Pulmonary artery endothelial cell (primary cell): ENCODE measurements around the gene PIEZO1. TPM values are rescaled to one million over a fixed set of nuclear protein-coding genes. Genes with fewer than 3 reads are reported as not detected.
A peak's percentile ranks its signal among the peaks of the same experiment; 100 is the strongest.

Experiments
- DNase-seq: peaks from one replicate; pipeline ENCODE4 v3.0.0-alpha.2; 2011; ENCODE audit warnings: low read depth, low spot score
- total RNA-seq: library from RNA; depleted of rRNA; stranded (reverse); fragments of >200 nt; gene quantifications from 2 replicates; pipeline ENCODE4 v1.2.3, GENCODE V29; 2014

PIEZO1 gene
- total RNA-seq, 1 donor from 2014 or later, result 254 TPM

DNA sequence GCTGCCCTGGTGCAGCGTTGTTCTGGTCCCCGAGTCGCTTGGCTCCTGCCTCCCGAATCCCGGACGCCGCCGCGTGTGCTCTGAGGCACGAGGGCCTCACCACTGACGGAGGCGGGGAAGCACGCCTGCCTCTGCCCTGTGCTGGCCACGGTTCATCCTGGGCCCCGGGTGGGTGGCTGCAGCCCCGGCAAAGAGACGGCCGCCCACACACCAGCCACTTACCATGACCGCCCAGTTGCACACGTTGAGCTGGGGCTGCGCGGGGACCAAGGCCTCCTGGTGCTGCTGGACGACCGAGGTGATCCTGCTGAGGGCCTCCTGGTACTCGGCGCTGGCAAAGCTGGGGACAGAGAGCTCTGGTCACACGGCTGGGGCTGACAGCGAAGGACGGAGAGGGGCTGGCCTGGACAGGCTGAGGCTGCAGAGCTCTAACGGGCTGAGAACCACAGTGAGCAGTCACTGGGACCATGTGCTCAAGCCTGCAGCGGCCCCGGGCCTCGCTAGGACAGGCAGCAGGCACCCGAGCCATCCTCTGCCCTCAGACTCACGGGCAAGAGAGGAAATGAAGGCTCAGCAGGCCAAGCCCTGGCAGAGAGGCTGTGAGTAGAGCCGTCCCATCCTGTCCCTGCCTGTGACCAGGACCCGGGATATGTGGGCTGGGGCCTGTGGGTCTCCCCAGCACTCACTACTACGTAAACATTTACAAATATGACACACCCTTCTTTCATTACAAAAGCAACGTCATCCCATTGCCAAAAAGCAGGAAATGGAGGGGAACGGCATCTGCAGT is 33.0 kb upstream of the PIEZO1 start:
- no peak for DNase-seq

DNA sequence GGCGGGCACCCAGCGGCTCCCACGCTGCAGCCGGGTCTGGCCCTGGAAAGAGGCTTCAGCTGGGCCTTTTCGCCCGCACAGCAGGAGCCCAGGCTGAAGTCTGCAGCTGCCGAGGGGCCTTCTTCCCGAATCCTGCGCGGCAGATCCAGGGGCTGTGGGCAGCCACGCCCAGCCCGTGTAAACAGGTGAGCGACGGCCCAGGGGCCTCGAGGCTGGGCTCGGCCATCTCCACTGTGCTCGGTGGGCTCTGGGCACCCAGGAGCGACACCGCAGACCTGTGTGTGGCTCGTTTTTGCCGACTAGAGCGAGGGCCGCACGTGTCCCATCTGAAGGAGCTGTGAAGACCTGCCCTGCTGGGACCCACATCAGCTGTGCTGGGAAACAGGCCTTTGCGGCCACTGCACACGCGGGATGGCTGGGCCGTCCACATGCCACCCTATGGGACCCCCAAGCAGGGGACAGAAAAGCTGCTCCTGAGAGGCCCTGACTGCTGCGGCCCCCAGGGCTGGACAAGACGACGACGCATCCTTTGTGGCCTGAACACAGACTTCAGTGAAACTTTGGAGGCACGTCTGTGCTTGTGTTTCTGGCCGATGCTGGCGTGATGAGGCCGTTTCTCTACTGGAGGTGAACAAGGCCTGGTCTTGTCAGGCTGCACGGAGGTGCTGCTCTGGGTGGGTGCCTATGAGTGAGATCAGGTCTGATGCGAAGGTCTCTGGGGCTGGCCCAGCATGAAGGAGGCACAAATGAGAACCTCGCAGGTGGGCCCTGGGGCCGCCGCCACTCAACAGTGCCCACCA is 31.9 kb upstream of the PIEZO1 start:
- no peak for DNase-seq

DNA sequence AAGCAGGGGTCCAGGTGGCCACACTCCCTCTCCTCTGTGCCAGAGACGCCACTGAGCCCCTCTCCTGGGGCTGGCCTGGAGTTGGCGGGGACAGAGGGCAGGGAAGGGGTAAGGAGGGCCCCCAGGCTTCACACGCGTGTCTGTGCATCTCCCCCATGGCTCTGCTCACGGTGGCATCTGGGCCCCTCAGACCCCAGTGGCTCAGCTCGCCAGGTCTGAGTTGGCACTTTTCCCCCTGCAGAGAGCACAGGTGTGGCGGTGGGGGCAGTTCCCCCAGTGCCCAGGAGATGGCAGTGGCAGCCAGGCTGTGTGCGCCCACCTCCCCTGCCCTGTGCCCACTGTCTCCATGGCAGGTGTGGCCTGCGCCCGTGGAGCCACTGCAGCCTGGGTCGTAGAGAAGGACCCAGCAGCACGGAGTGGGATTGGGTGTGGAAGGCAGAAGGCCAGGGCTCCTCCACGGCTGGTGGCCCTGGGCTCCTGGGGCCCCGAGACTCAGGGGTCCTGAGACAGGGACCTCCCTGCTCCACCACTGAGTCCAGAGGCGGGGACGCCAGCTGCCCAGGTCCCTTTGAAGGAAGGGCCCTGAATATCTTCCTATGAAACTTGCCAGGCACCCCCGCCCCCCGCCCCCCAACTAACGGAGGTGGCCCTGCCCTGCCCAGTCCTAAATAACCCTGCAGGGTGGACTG is 31.0 kb upstream of the PIEZO1 start:
- DNase-seq, result no peak

DNA sequence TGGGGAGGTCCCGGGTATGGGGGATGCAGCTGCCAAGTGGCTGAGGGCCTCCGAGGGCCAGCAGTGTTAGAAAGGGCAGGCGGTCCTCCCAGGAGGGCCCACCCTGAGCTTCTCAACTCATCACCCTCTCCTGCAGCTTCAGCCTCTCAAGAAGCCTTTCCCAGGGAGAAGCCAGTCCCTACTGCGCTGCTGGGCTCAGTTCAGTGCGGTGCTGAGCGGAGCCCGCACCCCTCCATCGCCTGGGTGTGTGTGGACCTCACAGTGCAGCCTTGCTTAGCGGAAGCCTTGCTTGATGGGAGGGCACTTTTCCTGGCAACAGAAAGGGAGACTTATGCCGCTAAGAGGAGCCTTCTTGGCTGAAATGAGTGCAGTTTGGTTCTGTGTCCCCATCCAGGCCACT is 30.2 kb upstream of the PIEZO1 start:
- DNase-seq, result no peak

DNA sequence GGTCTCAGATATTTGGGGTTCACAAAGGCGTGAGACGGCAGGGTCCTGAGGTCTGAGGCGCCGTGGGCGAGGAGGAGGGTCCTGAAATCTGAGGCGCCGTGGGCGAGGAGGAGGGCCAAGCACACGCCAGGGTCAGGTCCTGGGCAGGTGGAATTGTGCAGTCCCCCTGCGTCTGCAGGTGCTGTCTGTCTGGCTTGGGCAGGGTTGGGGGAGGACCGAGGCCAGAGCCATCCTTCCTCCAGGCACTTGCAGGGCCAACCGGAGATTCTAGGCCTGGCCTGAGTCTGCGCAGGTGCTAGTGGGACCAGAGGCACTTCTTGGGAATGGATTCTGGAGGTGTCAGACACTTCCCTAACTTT is 29.1 kb upstream of the PIEZO1 start:
- DNase-seq, result no peak

DNA sequence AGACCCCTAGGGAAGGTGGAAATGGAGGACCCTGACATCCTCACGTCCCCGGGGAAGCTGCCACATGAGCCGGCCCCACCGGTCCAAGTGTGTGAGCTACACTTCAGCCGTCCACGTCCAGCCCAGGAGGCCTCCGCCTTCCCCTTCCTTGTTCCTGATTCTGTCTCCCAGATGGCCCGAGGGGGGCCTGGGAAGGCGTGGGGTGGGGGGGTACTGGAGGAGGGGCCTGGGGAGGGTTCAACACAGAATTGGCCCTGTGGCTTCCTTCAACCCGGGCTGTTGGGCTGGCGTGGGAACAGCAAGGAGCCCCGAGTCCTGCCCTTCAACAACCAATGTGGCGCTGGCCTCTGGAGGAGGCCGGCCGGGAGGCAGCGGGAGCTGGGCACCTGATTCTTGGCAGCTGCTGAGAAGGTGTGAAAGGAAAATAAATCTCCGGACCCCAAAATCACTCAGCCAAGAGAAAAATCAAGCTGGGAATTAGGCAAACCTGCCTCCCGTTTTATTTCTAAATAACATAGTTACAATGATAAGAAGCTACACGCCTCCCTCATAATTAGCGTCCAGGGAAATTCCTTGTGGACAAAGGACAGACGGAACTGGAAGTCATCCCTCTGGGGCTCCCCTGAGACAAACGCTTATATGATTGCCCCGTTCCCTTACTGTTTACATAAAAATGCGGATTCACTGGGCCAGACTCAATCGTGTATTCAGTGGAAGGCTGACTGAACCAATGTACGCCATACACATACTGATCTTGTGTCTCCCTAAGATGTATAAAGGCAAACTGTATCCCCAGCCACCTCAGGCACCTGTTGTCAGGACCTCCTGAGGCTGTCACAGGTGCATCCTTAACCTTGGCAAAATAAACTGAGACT is 28.5 kb upstream of the PIEZO1 start:
- no peak for DNase-seq

DNA sequence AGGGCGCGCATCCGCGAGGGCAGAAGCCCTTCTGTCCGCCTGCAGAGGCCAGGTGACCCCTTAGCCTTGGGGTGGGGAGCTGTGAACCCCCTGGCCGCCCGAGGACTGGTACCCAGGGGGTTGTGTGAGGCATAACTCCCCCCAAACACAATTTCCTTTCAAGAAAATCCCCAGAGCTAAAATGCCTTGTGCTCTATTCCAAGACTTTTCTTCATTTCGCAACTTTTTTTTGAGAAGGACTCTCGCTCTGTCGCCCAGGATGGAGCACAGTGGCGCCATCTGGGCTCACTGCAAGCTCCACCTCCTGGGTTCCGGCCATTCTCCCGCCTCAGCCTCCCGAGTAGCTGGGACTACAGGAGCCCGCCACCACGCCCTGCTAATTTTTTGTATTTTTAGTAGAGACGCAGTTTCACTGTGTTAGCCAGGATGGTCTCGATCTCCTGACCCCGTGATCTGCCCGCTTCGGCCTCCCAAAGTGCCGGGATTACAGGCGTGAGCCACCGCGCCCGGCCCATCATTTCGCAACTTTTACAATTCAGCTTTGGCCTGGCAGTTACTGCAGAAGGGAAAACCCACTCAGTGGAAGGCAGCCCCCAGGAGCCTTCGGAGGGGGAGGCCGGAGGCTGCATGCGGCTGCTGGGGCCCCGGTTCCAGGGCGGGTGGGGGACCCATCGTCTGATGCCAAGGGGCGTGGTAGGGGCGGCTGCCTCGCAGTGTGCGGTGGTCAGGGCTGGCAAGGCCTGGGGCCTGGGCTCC is 27.7 kb upstream of the PIEZO1 start:
- DNase-seq, result no peak

DNA sequence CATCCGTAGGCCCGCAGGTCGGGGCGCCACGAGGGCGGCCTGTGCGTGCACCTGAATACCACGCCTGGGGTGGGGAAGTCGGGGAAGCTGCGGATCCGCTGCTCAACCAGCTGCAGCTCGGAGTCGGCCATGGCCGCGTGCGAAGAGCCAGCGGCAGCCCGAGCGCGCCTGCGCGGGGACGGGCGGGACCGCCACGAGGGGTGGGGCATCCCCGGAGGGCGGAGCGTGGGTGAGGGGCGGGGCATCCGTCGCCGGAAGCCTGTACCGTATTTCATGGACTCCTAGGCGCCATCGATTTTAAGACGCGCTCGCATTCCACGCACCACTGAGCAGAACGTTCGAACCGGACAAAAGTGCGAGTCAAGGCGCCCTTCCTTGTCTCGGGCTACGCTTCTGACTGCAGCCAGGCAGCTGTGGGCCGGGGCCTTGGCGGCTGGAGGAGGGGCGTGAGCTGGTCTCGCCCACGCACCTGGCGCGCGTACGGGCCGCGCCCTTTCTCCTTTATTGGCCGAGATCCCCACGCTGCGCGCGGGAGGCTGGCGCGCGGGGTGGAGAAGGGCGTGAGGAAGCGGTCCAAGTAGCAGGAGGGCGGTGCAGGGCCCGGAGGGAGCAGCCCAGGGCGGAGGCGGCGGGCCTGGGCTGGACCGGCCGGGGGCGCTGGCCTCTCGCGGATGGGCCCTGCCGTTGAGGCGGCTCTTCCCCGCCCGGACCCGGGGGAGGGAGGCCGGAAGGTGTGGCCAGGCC is 26.9 kb upstream of the PIEZO1 start, which contains the start of gene APRT:
TSS of gene APRT (minus strand) at position 160 of the 744 bp plus-strand sequence. CDS start at position 131, 29 bp downstream.
- DNase-seq, result peak; percentile 67

DNA sequence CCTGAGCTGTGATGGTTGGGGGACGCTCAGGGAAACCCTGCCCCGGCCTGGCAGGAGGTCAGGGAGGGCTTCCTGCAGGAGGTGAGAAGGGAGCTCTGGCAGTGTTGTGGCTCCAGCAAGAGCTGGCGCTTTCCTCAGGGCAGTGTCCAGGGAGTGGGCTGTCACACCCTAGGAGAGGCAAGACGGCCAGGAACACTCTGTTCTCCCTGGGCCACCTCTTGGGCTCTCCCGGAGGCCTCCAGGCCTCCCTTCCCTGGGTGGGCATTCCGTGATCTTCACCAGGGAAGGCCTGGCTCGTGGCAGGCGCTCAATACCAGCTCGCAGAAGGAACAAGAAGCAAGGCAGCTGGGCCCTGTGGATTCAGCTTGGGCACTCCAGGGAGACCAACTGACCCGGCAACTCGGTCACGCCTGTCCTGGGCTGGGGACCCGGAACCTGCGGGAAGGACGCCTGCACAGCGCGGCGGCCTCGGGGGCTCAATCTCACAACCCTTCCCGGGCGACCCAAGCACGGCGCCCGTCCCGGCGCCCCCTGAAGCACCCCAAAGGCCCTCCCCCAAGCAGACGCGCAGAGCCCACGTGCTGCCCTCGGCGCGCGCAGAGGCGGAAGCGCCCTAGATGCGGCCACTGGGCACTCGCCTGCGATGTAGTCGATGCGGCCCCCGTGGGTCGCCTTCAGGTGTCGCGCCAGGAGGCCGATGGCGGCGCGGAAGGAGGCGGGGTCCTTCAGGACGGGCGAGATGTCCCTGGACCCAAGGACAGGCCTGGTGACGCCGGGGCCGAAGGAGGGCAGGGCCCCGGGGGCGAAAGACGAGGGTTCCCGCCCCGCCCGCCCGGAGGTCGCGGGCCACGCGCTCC is 26.1 kb upstream of the PIEZO1 start:
- DNase-seq, result no peak

DNA sequence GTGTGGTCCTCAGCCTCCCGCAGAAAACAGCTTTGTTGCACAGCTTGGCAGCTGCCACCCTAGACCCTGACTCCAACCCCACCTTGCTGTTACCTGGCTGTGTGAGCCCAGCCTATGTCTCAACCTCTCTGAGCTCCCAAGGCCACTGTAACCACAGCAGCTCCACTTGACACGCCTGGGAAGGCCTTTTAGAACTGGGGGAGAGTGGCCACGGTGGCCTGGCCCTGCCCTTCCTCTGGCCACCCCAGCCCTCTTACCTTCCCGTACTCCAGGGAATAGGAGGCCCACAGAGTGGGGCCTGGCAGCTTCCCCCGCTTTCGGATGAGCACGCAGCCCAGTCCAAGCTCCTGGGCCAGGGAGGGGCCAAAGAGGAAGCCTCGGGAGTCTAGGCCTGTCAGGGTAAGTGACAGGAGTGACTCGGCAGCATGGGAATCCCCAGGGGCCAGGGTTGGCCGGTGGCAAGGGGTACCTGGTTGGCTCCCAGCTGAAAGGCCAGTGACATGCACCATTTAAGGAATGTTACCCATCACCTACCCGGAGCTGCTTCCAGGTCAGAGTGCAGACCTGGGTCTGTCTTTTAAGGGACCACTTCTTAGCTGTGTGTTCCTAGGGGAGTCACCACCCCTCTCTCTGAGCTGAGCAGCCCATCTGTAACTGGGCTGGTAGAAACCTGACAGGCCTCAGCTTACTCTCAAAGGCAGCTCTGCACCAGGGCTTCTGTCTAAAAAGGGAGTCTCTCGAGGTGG is 25.3 kb upstream of the PIEZO1 start:
- no peak for DNase-seq

DNA sequence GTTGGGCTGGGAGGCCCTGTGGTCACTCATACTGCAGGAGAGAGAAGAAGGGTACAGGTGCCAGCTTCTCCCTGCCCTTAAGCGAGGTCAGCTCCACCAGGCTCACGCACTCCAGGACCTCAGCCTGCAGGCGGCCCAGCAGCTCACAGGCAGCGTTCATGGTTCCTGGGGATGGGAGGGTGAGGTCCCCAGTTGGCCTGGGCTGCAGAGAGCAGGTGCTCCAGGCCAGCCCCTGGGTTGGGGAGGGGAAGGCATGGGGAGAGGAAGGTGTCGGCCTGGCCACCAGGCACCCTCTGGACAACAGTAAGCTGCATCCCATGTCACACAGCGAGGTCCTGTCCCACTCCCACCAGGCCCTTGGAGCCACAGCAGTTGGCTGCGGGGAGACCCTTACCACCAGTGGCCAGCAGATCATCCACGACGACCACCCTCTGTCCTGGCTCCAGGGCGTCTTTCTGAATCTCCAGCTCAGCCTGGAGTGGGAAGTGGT is 24.7 kb upstream of the PIEZO1 start:
- DNase-seq, result no peak

DNA sequence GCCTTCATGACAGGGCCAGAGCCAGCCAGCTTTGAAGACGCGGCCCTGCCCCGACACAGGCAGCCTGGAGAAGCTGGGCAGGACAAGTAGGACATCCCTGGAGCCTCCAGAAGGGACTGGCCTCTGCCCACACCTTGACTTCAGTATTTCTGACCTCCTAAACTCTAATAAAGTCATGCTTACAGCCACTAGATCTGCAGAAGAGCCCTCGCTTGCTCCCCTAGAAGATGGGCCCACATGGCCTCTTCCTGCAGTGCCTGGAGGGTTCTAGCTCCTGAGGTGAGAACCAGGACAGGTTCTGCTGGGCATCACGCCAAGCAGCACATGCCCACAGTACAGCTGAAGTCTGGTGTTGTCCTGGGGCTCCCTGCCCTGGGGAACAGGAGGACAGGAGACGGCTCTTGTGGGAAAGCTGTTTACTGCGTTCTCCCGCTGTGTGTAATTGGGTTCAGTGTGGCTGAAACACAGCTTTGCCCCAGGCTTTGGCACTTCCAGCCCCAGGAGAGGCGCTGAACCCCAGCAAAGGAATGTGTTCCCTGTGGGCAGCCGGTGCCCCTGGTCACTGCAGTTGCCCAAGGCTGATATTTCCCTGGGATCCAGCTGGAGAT is 24.2 kb upstream of the PIEZO1 start:
- no peak for DNase-seq

DNA sequence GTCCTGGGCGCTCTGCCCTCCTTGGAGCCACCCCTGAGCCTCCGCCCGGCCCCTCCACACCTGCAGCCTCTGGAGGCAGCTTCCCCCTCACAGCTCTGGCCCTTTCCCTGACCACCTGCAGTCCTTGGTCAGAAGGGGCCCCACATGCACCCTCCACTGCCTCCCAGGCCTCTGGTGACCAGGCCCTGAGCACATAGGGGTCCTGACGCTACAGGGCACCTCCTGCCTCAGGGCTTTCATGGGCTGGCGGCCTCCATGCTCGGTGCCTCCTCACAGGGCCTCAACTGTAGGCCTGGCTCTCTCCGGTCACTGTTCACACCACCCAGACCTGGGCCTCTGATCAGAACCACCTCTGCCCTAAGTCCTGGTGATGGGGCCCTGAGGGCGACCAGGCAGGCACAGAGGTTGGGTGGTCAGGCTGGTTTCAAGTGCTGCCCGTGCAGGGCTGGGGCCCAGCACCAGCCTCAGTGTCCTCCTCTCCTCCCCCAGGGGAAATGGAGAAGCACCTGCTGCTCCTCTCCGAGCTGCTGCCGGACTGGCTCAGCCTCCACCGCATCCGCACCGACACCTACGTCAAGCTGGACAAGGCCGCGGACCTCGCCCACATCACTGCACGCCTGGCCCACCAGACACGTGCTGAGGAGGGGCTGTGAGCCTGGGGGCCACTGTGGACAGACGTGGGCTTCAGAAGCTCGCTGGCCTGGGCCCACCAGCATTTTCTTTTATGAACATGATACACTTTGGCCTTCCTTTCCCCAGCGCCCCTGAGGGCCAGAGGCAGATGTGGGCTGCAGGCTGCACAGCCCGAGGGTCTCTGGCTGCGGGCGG is 22.8 kb upstream of the PIEZO1 start:
- no peak for DNase-seq

DNA sequence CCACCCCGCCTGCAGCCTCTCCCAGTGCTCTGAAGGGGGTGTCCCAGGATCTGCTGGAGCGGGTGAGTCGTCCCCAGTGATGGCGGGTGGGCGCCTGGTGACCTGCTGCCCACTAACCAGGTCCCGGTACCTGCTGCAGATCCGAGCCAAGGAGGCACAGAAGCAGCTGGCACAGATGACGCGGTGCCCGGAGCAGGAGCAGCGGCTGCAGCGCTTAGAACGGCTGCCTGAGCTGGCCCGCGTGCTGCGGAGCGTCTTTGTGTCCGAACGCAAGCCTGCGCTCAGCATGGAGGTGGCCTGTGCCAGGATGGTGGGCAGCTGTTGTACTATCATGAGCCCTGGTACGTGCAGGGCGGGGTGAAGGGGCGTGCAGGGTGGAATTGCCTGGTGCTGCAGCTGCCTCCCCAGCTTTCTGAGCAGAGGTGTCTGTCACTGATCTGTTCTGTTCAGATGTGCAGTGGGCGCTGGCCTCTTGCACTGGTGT is 22.2 kb upstream of the PIEZO1 start:
- DNase-seq, result no peak

DNA sequence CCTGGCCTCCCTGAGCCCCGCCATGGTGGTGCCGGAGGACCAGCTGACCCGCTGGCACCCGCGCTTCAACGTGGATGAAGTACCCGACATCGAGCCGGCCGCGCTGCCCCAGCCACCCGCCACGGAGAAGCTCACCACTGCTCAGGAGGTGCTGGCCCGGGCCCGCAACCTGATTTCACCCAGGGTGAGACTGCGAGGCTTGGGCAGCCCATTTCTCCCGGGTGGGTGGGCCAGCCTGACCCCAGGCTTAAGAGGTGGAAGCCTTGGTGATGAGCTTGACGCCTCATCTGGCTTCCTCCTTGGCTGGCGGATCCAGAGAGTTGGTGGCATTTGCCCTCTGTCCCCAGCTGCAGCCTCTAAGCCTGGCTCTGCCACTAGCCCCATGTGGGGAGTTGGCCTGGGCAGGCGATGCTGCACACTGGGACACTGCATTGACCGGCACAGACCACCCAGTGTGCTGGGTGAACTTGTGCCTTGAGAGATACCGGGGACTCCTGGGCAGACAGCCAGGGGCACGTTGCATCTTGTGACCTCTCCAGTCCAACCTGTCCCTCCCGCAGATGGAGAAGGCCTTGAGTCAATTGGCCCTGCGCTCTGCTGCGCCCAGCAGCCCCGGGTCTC is 21.6 kb upstream of the PIEZO1 start:
- no peak for DNase-seq

DNA sequence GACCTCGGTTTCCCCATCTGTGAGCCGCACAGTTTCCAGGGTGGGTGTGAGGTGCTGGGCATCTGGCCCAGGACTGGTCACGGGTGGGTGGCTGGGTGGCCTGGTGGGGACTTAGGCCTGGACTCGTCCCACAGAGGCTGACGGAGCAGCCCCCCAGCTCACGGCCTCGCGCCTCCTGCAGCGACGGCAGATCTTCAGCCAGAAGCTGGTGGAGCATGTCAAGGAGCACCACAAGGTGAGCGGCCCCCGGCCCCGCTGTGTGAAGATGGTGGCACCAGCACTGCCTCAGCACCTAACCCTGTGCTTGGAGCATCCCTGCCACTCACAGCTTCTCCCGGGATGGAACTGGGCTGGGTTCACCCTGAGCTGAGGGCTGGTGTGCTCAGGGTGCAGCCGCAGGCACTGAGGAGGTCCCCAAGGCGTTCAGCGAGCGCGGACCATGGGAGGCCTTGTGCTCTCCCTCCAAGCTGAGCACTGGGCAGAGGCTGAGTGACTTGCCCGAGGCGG is 20.9 kb upstream of the PIEZO1 start:
- DNase-seq, result no peak
